Ovary (tissue), 3 donors: ENCODE measurements around the gene PRPF8.

Experiments used
- EP300 ChIP-seq: sonication (generic); formaldehyde crosslinking; IDR thresholded peaks from one replicate; pipeline ENCODE4 v1.6.1; 2017; ENCODE audit warnings: antibody characterized with exemption
- POLR2A ChIP-seq: fragments of 450-650 bp; IDR thresholded peaks from one replicate; pipeline ENCODE4 v1.6.1; 2017; ENCODE audit warnings: antibody characterized with exemption, mild to moderate bottlenecking, moderate library complexity
- TF ChIP-seq, protein P1 (sequence below), 3 donors: fragments of 450-650 bp in 2 of 3; fragments of 200-600 bp in 1 of 3; IDR thresholded peaks; one replicate each; pipeline versions ENCODE4 v1.5.1 to v1.8.0; 2016 to 2022; ENCODE audit warnings: antibody characterized with exemption in 3 of 3, mild to moderate bottlenecking in 1 of 3
- donor health status: DM: no; HTN: no; CAD: no.

DNA sequence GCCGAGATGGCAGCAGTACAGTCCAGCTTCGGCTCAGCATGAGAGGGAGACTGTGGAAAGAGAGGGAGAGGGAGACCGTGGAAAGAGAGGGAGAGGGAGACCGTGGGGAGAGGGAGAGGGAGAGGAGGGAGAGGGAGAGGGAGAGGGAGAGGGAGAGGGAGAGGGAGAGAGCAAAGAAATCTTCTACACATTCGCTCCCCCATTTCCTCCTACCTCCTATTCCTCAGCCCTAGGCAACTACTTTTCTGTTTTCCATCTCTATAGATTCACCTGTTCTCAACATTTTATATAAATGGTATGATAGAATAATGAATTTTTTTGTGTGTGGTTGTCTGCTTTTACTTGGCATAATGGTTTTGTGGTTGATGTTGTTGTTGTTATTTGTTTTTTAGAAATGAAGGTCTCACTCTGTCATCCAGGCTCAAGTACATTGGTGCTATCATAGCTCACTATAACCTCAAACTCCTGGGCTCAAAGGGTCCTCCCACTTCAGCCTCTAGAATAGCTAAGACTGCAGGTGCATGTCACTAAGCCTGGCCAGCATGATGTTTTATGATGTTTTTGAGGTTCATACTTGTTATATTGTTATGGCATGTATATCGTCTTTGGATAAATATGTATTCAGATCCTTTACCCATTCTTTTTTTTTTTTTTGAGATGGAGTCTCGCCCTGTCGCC, 6.0 kb upstream of the PRPF8 start:
- TF ChIP-seq, protein P1, sequence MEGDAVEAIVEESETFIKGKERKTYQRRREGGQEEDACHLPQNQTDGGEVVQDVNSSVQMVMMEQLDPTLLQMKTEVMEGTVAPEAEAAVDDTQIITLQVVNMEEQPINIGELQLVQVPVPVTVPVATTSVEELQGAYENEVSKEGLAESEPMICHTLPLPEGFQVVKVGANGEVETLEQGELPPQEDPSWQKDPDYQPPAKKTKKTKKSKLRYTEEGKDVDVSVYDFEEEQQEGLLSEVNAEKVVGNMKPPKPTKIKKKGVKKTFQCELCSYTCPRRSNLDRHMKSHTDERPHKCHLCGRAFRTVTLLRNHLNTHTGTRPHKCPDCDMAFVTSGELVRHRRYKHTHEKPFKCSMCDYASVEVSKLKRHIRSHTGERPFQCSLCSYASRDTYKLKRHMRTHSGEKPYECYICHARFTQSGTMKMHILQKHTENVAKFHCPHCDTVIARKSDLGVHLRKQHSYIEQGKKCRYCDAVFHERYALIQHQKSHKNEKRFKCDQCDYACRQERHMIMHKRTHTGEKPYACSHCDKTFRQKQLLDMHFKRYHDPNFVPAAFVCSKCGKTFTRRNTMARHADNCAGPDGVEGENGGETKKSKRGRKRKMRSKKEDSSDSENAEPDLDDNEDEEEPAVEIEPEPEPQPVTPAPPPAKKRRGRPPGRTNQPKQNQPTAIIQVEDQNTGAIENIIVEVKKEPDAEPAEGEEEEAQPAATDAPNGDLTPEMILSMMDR (IDR thresholded peaks at IDR 0.05) = no peak
- TF ChIP-seq POLR2A (no peak), EP300 (no peak)
